VCaP (cell line): ENCODE measurements around the gene IQSEC3.

Experiments used
- H3K27ac ChIP-seq: fragments of 450-650 bp; 2 replicates; pipeline ENCODE4 v1.5.1; 2017
- CTCF ChIP-seq: fragments of 450-650 bp; conservative IDR thresholded peaks from 2 replicates; pipeline ENCODE4 v1.5.1; 2017; ENCODE audit warnings: mild to moderate bottlenecking, moderate library complexity

IQSEC3 gene

DNA sequence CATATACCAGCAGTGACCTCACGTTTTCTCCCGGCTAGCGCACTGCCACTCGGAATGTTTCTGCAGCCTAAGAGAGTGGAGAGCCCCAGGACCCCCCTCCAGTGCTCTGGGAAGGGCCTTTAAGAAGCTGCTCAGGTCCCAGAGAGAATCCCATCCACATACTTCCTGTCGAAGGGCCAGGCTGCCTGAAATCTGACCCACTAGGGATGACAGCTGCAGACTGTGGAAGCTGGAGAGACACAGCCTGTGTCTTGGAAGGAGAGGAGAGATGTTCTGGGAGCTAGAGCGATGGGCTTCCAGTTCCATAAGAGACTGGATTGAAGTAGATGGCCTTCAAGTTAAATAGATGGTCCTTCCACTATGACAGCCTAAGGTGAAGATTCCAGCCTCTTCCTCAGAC lies 54.4 kb downstream of the IQSEC3 start:
- H3K27ac ChIP-seq, result no peak overlapping the region
- no peak for TF ChIP-seq CTCF

DNA sequence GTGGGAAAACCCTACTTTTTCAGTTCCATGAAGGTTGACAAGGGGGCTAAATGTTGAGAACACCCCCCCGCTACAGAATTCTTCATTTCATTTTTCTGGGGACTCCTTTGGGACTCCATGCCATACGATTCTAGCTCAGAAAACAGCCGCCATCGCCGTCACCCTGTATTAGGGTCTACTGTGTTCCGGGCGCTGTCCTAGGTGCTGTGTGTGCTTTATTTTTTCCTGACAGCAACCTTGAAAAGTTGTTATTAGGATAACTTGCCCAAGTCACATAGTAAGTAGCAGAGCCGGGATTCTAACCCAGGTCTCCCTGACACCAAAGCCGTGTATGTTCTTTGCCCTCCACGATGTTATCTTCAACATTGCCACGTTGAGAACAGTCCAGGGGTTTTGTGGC lies 55.1 kb downstream of the IQSEC3 start:
- H3K27ac ChIP-seq, result no peak overlapping the region
- no peak for TF ChIP-seq CTCF

DNA sequence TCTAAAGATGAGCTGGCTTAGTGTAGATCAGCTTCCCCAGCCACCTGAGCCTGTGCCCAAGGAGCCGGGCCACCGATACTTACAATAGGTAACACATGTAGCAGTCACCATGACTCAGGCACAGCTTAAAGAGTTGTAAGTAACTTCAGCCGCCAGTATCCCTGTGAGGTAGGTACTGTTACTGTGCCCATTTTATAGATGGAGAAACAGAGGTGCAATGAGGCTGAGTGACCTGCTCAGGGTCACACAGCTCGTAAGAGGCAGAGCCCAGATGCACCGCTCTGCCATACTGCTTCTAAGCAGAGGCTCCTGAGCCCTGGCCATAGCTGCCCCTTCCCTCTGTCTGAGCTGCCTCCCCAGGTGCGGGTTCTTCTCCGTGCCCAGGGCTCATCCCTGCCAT lies 58.5 kb downstream of the IQSEC3 start:
- no peak for TF ChIP-seq CTCF
- H3K27ac ChIP-seq, result no peak overlapping the region

DNA sequence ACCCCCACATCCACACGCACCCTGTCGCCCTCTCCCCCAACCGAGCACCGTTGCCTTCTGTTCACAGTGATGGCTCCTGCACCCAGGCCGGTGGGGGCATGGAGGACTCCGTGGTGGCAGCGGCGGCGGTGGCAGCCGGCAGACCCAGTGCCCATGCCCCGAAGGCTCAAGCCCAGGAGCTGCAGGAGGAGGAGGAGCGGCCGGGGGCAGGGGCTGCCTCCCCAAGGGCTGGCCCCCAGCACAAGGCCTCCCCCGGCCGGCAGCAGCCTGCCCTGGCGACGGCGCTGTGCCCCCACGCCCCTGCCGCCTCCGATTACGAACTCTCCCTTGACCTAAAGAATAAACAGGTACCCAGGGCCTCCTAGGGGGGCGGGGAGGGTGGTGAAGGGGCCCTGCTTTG lies 59.0 kb downstream of the IQSEC3 start:
- no peak for TF ChIP-seq CTCF
- H3K27ac ChIP-seq, result no peak overlapping the region

GRCh38 chr12:128079-128478 lies 61.5 kb downstream of the IQSEC3 start:
- TF ChIP-seq CTCF, result no peak
- H3K27ac ChIP-seq, result no peak overlapping the region

DNA sequence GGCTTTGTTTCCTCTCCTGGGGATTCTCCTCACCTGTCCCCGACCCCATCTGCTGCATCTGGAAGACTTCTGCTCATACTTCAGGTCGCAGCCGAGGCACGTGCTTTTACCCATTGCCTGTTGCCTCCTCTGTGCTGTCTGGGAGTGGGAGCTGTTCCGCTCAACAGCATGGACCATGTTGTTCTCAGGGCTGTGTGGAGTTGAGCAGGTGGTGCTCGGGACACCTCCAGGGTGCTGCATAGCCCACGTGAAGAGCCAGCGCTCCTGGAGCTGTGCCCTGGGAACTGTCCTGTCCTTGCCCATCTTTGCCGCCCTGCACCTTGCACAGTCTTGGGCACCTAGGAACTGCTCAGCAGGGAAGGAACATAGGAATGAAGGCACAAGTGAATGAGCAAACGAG lies 62.4 kb downstream of the IQSEC3 start:
- no peak for TF ChIP-seq CTCF
- H3K27ac ChIP-seq, result no peak overlapping the region

DNA sequence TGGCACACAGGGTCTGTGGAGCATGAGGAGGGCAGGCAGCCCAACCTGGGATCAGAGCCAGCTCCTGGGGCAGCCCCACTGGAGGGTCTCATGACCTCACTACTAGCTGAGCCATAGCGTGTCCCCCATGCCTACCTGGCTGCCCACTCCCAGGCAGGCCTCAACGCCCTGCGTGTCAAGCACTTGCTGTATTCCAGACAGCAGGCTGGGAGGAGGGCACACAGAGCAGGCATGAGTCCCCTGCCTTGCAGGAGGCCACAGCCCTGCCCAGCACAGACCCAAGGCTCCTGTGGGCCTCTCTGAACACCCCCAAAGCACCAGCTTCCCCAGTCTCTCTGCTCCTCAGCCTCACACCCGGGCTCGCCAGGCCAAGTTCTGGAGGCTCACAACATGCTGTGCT lies 64.0 kb downstream of the IQSEC3 start:
- no peak for TF ChIP-seq CTCF
- no peak overlapping the region for H3K27ac ChIP-seq

- no peak overlapping the region for H3K27ac ChIP-seq
- TF ChIP-seq CTCF, result no peak
These were observed 64.4 kb downstream of the IQSEC3 start for GRCh38 chr12:131008-131407.
